ENCODE data around the gene DENND1A. TPM values are rescaled to one million over a fixed set of nuclear protein-coding genes. Genes with fewer than 3 reads are reported as not detected.
"Not testable (repeated sequence)": the region's sequence is repeated elsewhere in the genome, so short reads cannot be mapped to it uniquely, and the experiment has no call there.

DENND1A gene, protein sequence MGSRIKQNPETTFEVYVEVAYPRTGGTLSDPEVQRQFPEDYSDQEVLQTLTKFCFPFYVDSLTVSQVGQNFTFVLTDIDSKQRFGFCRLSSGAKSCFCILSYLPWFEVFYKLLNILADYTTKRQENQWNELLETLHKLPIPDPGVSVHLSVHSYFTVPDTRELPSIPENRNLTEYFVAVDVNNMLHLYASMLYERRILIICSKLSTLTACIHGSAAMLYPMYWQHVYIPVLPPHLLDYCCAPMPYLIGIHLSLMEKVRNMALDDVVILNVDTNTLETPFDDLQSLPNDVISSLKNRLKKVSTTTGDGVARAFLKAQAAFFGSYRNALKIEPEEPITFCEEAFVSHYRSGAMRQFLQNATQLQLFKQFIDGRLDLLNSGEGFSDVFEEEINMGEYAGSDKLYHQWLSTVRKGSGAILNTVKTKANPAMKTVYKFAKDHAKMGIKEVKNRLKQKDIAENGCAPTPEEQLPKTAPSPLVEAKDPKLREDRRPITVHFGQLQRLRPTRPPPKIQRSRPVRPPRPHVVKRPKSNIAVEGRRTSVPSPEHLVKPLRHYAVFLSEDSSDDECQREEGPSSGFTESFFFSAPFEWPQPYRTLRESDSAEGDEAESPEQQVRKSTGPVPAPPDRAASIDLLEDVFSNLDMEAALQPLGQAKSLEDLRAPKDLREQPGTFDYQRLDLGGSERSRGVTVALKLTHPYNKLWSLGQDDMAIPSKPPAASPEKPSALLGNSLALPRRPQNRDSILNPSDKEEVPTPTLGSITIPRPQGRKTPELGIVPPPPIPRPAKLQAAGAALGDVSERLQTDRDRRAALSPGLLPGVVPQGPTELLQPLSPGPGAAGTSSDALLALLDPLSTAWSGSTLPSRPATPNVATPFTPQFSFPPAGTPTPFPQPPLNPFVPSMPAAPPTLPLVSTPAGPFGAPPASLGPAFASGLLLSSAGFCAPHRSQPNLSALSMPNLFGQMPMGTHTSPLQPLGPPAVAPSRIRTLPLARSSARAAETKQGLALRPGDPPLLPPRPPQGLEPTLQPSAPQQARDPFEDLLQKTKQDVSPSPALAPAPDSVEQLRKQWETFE
- total RNA-seq (2014; rRNA removed) (18.6 and 29.7 TPM in 2 replicates), Bru-seq, nascent RNA (percentile 70 among the genes with signal in this experiment), BruChase-seq, experiment 1, labeled RNA remaining after a 6-hour chase (percentile 59 among the genes with signal in this experiment), BruChase-seq, experiment 2, labeled RNA remaining after a 2-hour chase (percentile 62 among the genes with signal in this experiment)
- long read RNA-seq, transcript DENND1A-202 (21 exons, 3,612 nt) = major isoform, 9 of 35 reads
- long read RNA-seq, partial matches to known transcripts = 7 of 35 reads
- long read RNA-seq, other reads (novel, unspliced or antisense) = 19 of 35 reads

DNA sequence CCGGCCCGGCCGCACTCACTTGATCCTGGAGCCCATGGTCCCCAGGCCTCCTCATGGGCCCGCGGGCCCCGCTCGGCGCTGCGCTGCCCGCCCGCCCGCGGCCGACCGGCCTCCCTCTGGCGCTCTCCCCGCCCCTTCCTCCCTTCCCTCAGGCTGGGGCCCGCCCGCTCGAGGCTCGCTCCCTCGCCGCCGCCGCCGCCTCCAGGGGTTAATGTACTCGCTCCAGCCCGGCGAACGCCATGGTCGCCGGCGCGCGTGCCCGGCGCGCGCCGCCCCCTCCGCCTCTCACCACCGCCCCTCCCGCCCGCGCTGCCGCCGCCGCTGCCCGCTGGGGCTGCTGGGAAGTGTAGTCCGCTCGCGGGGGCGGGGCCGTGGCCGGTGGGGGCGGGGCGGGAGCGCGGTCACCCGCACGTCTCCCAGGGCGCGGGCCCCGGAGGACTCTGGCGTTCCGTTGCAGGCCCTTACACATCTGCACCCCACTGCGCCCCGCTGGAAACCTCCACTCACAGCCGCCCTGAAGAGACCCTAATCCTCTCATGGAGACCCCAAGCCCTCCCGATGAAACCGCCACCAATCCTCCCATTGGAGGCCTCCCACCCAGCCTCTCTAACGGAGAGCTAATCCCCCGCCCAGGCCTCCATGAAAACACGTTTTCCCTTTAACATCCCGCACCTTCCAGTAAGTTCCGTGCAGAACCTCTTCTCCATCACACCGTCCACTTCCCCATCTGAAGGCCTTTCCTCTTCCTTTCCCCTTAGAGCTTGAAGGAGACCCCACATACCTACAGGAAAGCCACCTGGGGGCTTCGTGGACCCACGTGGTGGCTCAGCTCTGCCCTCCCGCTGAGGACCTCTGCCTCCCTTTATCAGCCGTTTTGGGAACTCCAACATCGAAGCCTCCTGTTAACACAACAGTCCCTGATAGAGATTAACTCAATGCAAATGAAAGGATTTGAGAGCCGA lies at the start of gene DENND1A:
TSS of gene DENND1A (minus strand) at position 257 of the 962 bp plus-strand sequence. CDS start at position 36, 221 bp downstream.
- no peaks in the 10 kb centered on the region for H3K9me3 ChIP-seq (ENCODE audit: low read length)
- intact Hi-C loops (cut with micrococcal nuclease) = loop anchor here (5.0 to 10.0 kb wide), 2 partner anchors 75 to 388 kb away; no protein-coding TSS in a partner anchor
- peak within 1 kb of the TSS; percentile 43 for H3K27ac ChIP-seq (ENCODE audit: low read length)
- CTCF ChIA-PET = no interaction called here
- peaks cover 73% of the 10 kb centered on the region for H3K4me1 ChIP-seq (ENCODE audit: insufficient read depth, low read length)
- H3K27me3 ChIP-seq (ENCODE audit: low read length) = no peaks in the 10 kb centered on the region
- TF ChIP-seq EZH2 (IDR thresholded peaks at IDR 0.05; ENCODE audit: low read length, unreplicated experiment) (no peak), EZH2phosphoT487 (IDR thresholded peaks at IDR 0.05; ENCODE audit: borderline replicate concordance, low read length) (peak; percentile 70; the same call in 1 of the 2 replicates)
- H3K36me3 ChIP-seq (ENCODE audit: low read depth, low read length) = no peaks in the 10 kb centered on the region
- DNase-seq (peak; percentile 78), ATAC-seq (peak; percentile 53)
- no peaks in the 10 kb centered on the region for H3K9me2 ChIP-seq (replicated peaks; ENCODE audit: low read length)
- H4K20me1 ChIP-seq (ENCODE audit: low read length) = 0 out of 2 replicates have a peak, but pooled peaks cover 4% of the 10 kb centered on the region
- peaks cover 41% of the 10 kb centered on the region for H3K79me2 ChIP-seq (ENCODE audit: low read length)
- POLR2A ChIA-PET (ENCODE audit: unreplicated experiment) = no interaction called here
- H3K9ac ChIP-seq (ENCODE audit: low read length) = peak within 1 kb of the TSS; percentile 68
- H3F3A ChIP-seq (ENCODE audit: low read length, unreplicated experiment) = no peaks in the 10 kb centered on the region
- H2AFZ ChIP-seq (ENCODE audit: low read length) = peak within 1 kb of the TSS; percentile 69
- peak within 1 kb of the TSS; percentile 80 for H3K4me3 ChIP-seq (ENCODE audit: low read length)
- no TSS peak for BruUV-seq (replicated peaks)
- peak within 1 kb of the TSS; percentile 79 for H3K4me2 ChIP-seq (ENCODE audit: low read length)

DNA sequence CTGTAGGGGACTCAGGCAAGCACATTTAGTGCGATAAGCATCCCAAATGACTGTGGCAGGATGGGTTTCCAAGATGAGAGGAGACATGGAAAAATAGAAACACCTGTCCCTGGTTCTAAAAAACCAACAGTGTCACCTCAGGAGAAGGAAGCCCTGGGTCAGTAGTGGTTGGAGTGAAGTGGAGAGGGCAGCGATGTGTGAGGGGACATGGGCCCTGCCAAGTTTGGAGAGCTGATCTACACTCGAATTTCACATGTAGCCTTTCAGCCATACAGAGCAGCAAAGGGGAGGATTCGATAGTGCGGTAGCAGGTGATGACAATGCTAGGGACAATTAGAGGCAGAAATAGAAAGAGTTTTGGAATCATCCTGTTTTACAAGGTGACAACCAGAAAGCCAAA lies 49.1 kb upstream of the DENND1A start:
- TF ChIP-seq EZH2phosphoT487 (IDR thresholded peaks at IDR 0.05; ENCODE audit: borderline replicate concordance, low read length) (no peak), EZH2 (IDR thresholded peaks at IDR 0.05; ENCODE audit: low read length, unreplicated experiment) (no peak)

DNA sequence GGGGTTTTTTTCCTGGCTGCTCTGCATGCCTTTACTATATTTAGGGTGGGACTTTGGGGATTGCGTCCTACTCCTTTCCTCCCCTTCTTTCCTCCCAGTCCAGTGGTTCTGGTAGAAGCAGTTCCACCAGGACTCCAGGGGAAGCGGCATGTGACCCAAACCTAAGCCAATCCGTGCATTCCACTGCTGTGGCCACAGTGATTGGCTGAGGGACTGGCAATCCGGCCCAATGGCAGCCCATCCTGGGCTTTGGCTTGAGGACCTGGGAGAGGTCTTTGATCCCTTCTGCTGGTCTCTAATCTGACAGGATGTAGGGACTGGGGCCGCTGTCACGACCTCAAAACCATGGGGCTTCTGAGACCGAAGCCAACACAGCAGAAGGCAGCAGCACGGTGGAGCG lies 46.7 kb upstream of the DENND1A start:
- BruUV-seq (replicated peaks); H3K36me3 ChIP-seq (ENCODE audit: low read depth, low read length); H3K9me2 ChIP-seq (replicated peaks; ENCODE audit: low read length); H2AFZ ChIP-seq (ENCODE audit: low read length); H3F3A ChIP-seq (ENCODE audit: low read length, unreplicated experiment); ATAC-seq; DNase-seq; H3K27me3 ChIP-seq (ENCODE audit: low read length); H3K9me3 ChIP-seq (ENCODE audit: low read length); CTCF ChIA-PET; H3K4me1 ChIP-seq (ENCODE audit: insufficient read depth, low read length); H3K27ac ChIP-seq (ENCODE audit: low read length); H3K4me3 ChIP-seq (ENCODE audit: low read length); H3K4me2 ChIP-seq (ENCODE audit: low read length); intact Hi-C loops (cut with micrococcal nuclease); H3K79me2 ChIP-seq (ENCODE audit: low read length); H3K9ac ChIP-seq (ENCODE audit: low read length); H4K20me1 ChIP-seq (ENCODE audit: low read length): not testable (repeated sequence)
- POLR2A ChIA-PET (ENCODE audit: unreplicated experiment) = interaction anchor here (0.6 kb wide), 1 partner anchor 502 kb away, joined by 3 read pairs; no protein-coding TSS in a partner anchor

More for the DNA sequence above, 49.1 kb upstream of the DENND1A start:
- ChIA-PET CTCF (no interaction called here), POLR2A (ENCODE audit: unreplicated experiment) (no interaction called here)
- H3K4me2 ChIP-seq (ENCODE audit: low read length) = no peak overlapping the region
- H3K4me1 ChIP-seq (ENCODE audit: insufficient read depth, low read length) = no peaks in the 10 kb centered on the region
- H3K9me2 ChIP-seq (replicated peaks; ENCODE audit: low read length) = no peaks in the 10 kb centered on the region
- no peak overlapping the region for H3K4me3 ChIP-seq (ENCODE audit: low read length)
- H3K79me2 ChIP-seq (ENCODE audit: low read length) = no peaks in the 10 kb centered on the region
- no peak for DNase-seq
- no peak overlapping the region for H3K9ac ChIP-seq (ENCODE audit: low read length)
- H3K36me3 ChIP-seq (ENCODE audit: low read depth, low read length) = no peaks in the 10 kb centered on the region
- H3K27ac ChIP-seq (ENCODE audit: low read length) = no peak overlapping the region
- no peaks in the 10 kb centered on the region for H3F3A ChIP-seq (ENCODE audit: low read length, unreplicated experiment)
- no peak for ATAC-seq
- no peaks in the 10 kb centered on the region for H4K20me1 ChIP-seq (ENCODE audit: low read length)
- H3K9me3 ChIP-seq (ENCODE audit: low read length) = no peaks in the 10 kb centered on the region
- peaks cover 9% of the 10 kb centered on the region; the same call in 1 of the 2 replicates for H3K27me3 ChIP-seq (ENCODE audit: low read length)
- intact Hi-C loops (cut with micrococcal nuclease) = no loop called here
- BruUV-seq (replicated peaks) = no TSS peak
- H2AFZ ChIP-seq (ENCODE audit: low read length) = no peak overlapping the region

Data from PC-3 (cell line).